Measurements from ENCODE around the gene PCIF1. TPM values are rescaled to one million over a fixed set of nuclear protein-coding genes. Genes with fewer than 3 reads are reported as not detected.
A peak's percentile ranks its signal among the peaks of the same experiment; 100 is the strongest.

PCIF1 gene
- total and polyA plus RNA-seq, 10 donors, result 25.1 to 61.9 (median 45.9) TPM

DNA sequence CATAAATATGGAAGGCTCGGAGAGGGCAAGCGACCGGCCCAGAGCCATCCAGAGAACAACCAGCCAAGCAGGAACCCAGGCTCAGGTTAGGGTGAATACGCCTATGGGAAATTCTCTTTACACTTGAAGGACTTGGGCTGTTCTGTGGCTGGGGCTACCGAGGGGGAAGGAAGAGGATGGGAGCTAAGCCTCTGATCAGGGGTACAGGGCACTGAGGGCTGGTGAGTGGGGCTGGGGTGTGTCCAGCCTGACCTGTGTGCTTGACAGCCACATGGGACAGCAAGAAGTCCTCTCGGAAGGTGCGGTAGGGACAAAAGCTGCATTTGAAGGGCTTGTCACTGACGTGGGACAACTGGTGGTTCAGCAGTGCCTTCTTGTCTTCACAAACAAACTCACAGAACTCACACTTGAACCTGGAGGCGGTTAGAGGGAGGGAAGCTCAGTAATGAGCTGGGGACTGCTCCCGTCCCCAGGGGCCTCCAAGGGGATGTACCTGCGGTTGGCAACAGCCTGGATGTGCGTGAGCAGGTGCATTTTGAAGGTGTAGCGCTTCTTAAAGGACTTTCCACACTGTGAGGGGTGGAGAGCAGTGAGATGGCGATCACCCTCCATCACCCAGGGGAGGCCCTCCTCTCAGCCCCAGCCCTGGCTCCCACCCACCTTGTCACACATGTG lies 25.6 kb downstream of the PCIF1 start:
- intact Hi-C loops (cut with DNase I; ENCODE audit: low total_unique reads), result loop anchor here (10.0 kb wide), 1 partner anchor 145 kb away; the partner anchor contains the start of gene UBE2C
- H3K27ac ChIP-seq, result no peak overlapping the region
- H3K27me3 ChIP-seq (replicated peaks in 1 of 7), result no peaks in the 10 kb centered on the region
- H3K4me1 ChIP-seq, result peaks cover 0 to 5% (median 0%) of the 10 kb centered on the region in 6 donors
- TF ChIP-seq, protein P1, sequence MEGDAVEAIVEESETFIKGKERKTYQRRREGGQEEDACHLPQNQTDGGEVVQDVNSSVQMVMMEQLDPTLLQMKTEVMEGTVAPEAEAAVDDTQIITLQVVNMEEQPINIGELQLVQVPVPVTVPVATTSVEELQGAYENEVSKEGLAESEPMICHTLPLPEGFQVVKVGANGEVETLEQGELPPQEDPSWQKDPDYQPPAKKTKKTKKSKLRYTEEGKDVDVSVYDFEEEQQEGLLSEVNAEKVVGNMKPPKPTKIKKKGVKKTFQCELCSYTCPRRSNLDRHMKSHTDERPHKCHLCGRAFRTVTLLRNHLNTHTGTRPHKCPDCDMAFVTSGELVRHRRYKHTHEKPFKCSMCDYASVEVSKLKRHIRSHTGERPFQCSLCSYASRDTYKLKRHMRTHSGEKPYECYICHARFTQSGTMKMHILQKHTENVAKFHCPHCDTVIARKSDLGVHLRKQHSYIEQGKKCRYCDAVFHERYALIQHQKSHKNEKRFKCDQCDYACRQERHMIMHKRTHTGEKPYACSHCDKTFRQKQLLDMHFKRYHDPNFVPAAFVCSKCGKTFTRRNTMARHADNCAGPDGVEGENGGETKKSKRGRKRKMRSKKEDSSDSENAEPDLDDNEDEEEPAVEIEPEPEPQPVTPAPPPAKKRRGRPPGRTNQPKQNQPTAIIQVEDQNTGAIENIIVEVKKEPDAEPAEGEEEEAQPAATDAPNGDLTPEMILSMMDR (IDR thresholded peaks at IDR 0.05 in 8 of 11, conservative IDR thresholded peaks at IDR 0.05 in 3 of 11), result no peak
- TF ChIP-seq POLR2A (IDR thresholded peaks at IDR 0.05), result no peak
- TF ChIP-seq POLR2AphosphoS5 (IDR thresholded peaks at IDR 0.05), result no peak
- no peak overlapping the region for H3K4me3 ChIP-seq
- WGBS, 5 donors, result 90 to 96% (median 95%) methylated on average over 13 to 14 of the region's 14 CpGs
- peaks cover 0 to 7% (median 0%) of the 10 kb centered on the region in 8 donors for H3K9me3 ChIP-seq
- peak; percentile 31 for DNase-seq
- H3K36me3 ChIP-seq, result peaks cover 21 to 100% (median 95%) of the 10 kb centered on the region in 6 donors

GRCh38 chr20:45962031-45962755 lies 27.7 kb downstream of the PCIF1 start:
- no peak overlapping the region for H3K4me3 ChIP-seq
- H3K27me3 ChIP-seq (replicated peaks in 1 of 7), result no peaks in the 10 kb centered on the region
- peak; percentile 67 for DNase-seq
- no peak overlapping the region for H3K27ac ChIP-seq
- peaks cover 0 to 7% (median 0%) of the 10 kb centered on the region in 8 donors for H3K9me3 ChIP-seq
- intact Hi-C loops (cut with DNase I; ENCODE audit: low total_unique reads), result loop anchor here (10.0 kb wide), 1 partner anchor 147 kb away; the partner anchor contains the start of gene UBE2C
- TF ChIP-seq, protein P1 (IDR thresholded peaks at IDR 0.05 in 8 of 11, conservative IDR thresholded peaks at IDR 0.05 in 3 of 11), result no peak
- TF ChIP-seq POLR2AphosphoS5 (IDR thresholded peaks at IDR 0.05), result peak in 2 of 3 donors; percentile 7 to 52
- peaks cover 0 to 5% (median 0%) of the 10 kb centered on the region in 6 donors for H3K4me1 ChIP-seq
- peaks cover 21 to 100% (median 100%) of the 10 kb centered on the region in 6 donors for H3K36me3 ChIP-seq
- WGBS, 5 donors, result 93 to 96% (median 96%) methylated on average over 18 to 26 of the region's 26 CpGs

GRCh38 chr20:45963059-45964005 lies 28.8 kb downstream of the PCIF1 start:
- intact Hi-C loops (cut with DNase I; ENCODE audit: low total_unique reads), result loop anchor here (10.0 kb wide), 1 partner anchor 149 kb away; the partner anchor contains the start of gene UBE2C
- peaks cover 0 to 12% (median 1%) of the 10 kb centered on the region in 6 donors for H3K4me1 ChIP-seq
- DNase-seq, result peak; percentile 73
- WGBS, 5 donors, result 80 to 90% (median 84%) methylated on average over 32 to 34 of the region's 34 CpGs
- TF ChIP-seq POLR2AphosphoS5 (IDR thresholded peaks at IDR 0.05) (peak in 2 of 3 donors; percentile 17 to 50), POLR2A (IDR thresholded peaks at IDR 0.05) (no peak)
- TF ChIP-seq, protein P1 (IDR thresholded peaks at IDR 0.05 in 8 of 11, conservative IDR thresholded peaks at IDR 0.05 in 3 of 11), result peak in 7 of 11 experiments; percentile 5 to 49 (median 34)
- no peaks in the 10 kb centered on the region for H3K27me3 ChIP-seq (replicated peaks in 1 of 7)
- H3K27ac ChIP-seq, result no peak overlapping the region
- H3K9me3 ChIP-seq, result peaks cover 0 to 7% (median 0%) of the 10 kb centered on the region in 8 donors
- H3K36me3 ChIP-seq, result peaks cover 21 to 100% (median 100%) of the 10 kb centered on the region in 6 donors
- no peak overlapping the region for H3K4me3 ChIP-seq

Data from spleen (tissue), 11 donors.